GM12875 (cell line): ENCODE data around the gene ADGRG2.

Source experiments
- H3K4me3 ChIP-seq: one replicate; pipeline ENCODE4 v1.5.1; 2011; ENCODE audit warnings: low read depth, low read length, control low read depth
- TF ChIP-seq, protein P1 (sequence below): IDR thresholded peaks from 2 replicates; pipeline ENCODE4 v1.5.1; 2011; ENCODE audit warnings: low read depth, mild to moderate bottlenecking, control low read depth, inconsistent platforms, low read length, moderate library complexity, borderline replicate concordance; ENCODE audit not compliant: insufficient read depth

The ADGRG2 gene

GRCh38 chrX:18946611-18947010 lies 175.7 kb downstream of the ADGRG2 start:
- no peak overlapping the region for H3K4me3 ChIP-seq
- TF ChIP-seq, protein P1, sequence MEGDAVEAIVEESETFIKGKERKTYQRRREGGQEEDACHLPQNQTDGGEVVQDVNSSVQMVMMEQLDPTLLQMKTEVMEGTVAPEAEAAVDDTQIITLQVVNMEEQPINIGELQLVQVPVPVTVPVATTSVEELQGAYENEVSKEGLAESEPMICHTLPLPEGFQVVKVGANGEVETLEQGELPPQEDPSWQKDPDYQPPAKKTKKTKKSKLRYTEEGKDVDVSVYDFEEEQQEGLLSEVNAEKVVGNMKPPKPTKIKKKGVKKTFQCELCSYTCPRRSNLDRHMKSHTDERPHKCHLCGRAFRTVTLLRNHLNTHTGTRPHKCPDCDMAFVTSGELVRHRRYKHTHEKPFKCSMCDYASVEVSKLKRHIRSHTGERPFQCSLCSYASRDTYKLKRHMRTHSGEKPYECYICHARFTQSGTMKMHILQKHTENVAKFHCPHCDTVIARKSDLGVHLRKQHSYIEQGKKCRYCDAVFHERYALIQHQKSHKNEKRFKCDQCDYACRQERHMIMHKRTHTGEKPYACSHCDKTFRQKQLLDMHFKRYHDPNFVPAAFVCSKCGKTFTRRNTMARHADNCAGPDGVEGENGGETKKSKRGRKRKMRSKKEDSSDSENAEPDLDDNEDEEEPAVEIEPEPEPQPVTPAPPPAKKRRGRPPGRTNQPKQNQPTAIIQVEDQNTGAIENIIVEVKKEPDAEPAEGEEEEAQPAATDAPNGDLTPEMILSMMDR: no peak

GRCh38 chrX:18946157-18946556 lies 176.1 kb downstream of the ADGRG2 start:
- TF ChIP-seq, protein P1: no peak
- H3K4me3 ChIP-seq: no peak overlapping the region

- TF ChIP-seq, protein P1: no peak
- no peak overlapping the region for H3K4me3 ChIP-seq
Observed at GRCh38 chrX:18945483-18945882, 176.8 kb downstream of the ADGRG2 start.

- TF ChIP-seq, protein P1: no peak
- no peak overlapping the region for H3K4me3 ChIP-seq
Observed at GRCh38 chrX:18944482-18944881, 177.8 kb downstream of the ADGRG2 start.

GRCh38 chrX:18941896-18942295 lies 180.4 kb downstream of the ADGRG2 start:
- TF ChIP-seq, protein P1: no peak
- no peak overlapping the region for H3K4me3 ChIP-seq
